Measurements from ENCODE around the gene RPS6KA4. TPM values are rescaled to one million over a fixed set of nuclear protein-coding genes. Genes with fewer than 3 reads are reported as not detected.

Gene RPS6KA4
- polyA plus RNA-seq, 5 donors, result 10.0 to 22.1 (median 13.0) TPM

- DNase-seq, result no peak
Measured at GRCh38 chr11:64419257-64419790, 60.4 kb downstream of the RPS6KA4 start.

- DNase-seq, result no peak
Measured at GRCh38 chr11:64419818-64420485, 61.0 kb downstream of the RPS6KA4 start.

Other genes with a start within 250 kb of the RPS6KA4 start
- gene MACROD1, start 193.0 kb upstream of the RPS6KA4 start, polyA plus RNA-seq (ENCODE audit: insufficient read depth in 1 of 5, insufficient read length in 5 of 5, low replicate concordance in 1 of 5), result 10 to 100 TPM; 16.4 to 26.7 (median 24.3) TPM
- 100 to 1,000 TPM; 168 to 203 (median 187) TPM for gene STIP1, start 173.0 kb upstream of the RPS6KA4 start, polyA plus RNA-seq (ENCODE audit: insufficient read depth in 1 of 5, insufficient read length in 5 of 5, low replicate concordance in 1 of 5)
- 10 to 100 TPM in 2 of 5 donors, 1 to 10 TPM in 3; 6.4 to 13.2 (median 9.6) TPM for gene FERMT3, start 152.4 kb upstream of the RPS6KA4 start, polyA plus RNA-seq (ENCODE audit: insufficient read depth in 1 of 5, insufficient read length in 5 of 5, low replicate concordance in 1 of 5)
- gene TRPT1, start 133.0 kb upstream of the RPS6KA4 start, polyA plus RNA-seq (ENCODE audit: insufficient read depth in 1 of 5, insufficient read length in 5 of 5, low replicate concordance in 1 of 5), result 10 to 100 TPM; 23.7 to 39.2 (median 32.1) TPM
- 10 to 100 TPM; 16.5 to 29.4 (median 17.8) TPM for gene NUDT22, start 132.9 kb upstream of the RPS6KA4 start, polyA plus RNA-seq (ENCODE audit: insufficient read depth in 1 of 5, insufficient read length in 5 of 5, low replicate concordance in 1 of 5)
- gene DNAJC4, start 128.6 kb upstream of the RPS6KA4 start, polyA plus RNA-seq (ENCODE audit: insufficient read depth in 1 of 5, insufficient read length in 5 of 5, low replicate concordance in 1 of 5), result 10 to 100 TPM; 57.9 to 88.9 (median 71.2) TPM
- gene VEGFB, start 124.6 kb upstream of the RPS6KA4 start, polyA plus RNA-seq (ENCODE audit: insufficient read depth in 1 of 5, insufficient read length in 5 of 5, low replicate concordance in 1 of 5), result 100 to 1,000 TPM in 1 of 5 donors, 10 to 100 TPM in 4; 64.5 to 112 (median 76.6) TPM
- 10 to 100 TPM; 53.0 to 90.8 (median 67.2) TPM for gene FKBP2, start 118.1 kb upstream of the RPS6KA4 start, polyA plus RNA-seq (ENCODE audit: insufficient read depth in 1 of 5, insufficient read length in 5 of 5, low replicate concordance in 1 of 5)
- gene PPP1R14B, start 112.2 kb upstream of the RPS6KA4 start, polyA plus RNA-seq (ENCODE audit: insufficient read depth in 1 of 5, insufficient read length in 5 of 5, low replicate concordance in 1 of 5), result 100 to 1,000 TPM in 1 of 5 donors, 10 to 100 TPM in 4; 63.2 to 139 (median 70.0) TPM
- gene PLCB3, start 107.6 kb upstream of the RPS6KA4 start, polyA plus RNA-seq (ENCODE audit: insufficient read depth in 1 of 5, insufficient read length in 5 of 5, low replicate concordance in 1 of 5), result 10 to 100 TPM; 15.7 to 25.9 (median 18.7) TPM
- 10 to 100 TPM; 38.7 to 87.5 (median 51.3) TPM for gene BAD, start 74.5 kb upstream of the RPS6KA4 start, polyA plus RNA-seq (ENCODE audit: insufficient read depth in 1 of 5, insufficient read length in 5 of 5, low replicate concordance in 1 of 5)
- gene GPR137, start 73.3 kb upstream of the RPS6KA4 start, polyA plus RNA-seq (ENCODE audit: insufficient read depth in 1 of 5, insufficient read length in 5 of 5, low replicate concordance in 1 of 5), result 10 to 100 TPM; 19.2 to 43.8 (median 30.9) TPM
- under 1 TPM in 2 of 5 donors, not detected in 3; 0.09 to 0.10 TPM for gene KCNK4, start 67.9 kb upstream of the RPS6KA4 start, polyA plus RNA-seq (ENCODE audit: insufficient read depth in 1 of 5, insufficient read length in 5 of 5, low replicate concordance in 1 of 5)
- gene CATSPERZ, start 58.8 kb upstream of the RPS6KA4 start, polyA plus RNA-seq (ENCODE audit: insufficient read depth in 1 of 5, insufficient read length in 5 of 5, low replicate concordance in 1 of 5), result under 1 TPM in 3 of 5 donors, not detected in 2; 0.15 to 0.33 (median 0.28) TPM
- 10 to 100 TPM in 3 of 5 donors, 1 to 10 TPM in 2; 6.9 to 21.0 (median 12.4) TPM for gene ESRRA, start 53.6 kb upstream of the RPS6KA4 start, polyA plus RNA-seq (ENCODE audit: insufficient read depth in 1 of 5, insufficient read length in 5 of 5, low replicate concordance in 1 of 5)
- gene TRMT112, start 41.6 kb upstream of the RPS6KA4 start, polyA plus RNA-seq (ENCODE audit: insufficient read depth in 1 of 5, insufficient read length in 5 of 5, low replicate concordance in 1 of 5), result 100 to 1,000 TPM; 201 to 308 (median 233) TPM
- 100 to 1,000 TPM; 141 to 272 (median 177) TPM for gene PRDX5, start 41.0 kb upstream of the RPS6KA4 start, polyA plus RNA-seq (ENCODE audit: insufficient read depth in 1 of 5, insufficient read length in 5 of 5, low replicate concordance in 1 of 5)
- 1 to 10 TPM; 3.9 to 7.4 (median 5.2) TPM for gene CCDC88B, start 19.0 kb upstream of the RPS6KA4 start, polyA plus RNA-seq (ENCODE audit: insufficient read depth in 1 of 5, insufficient read length in 5 of 5, low replicate concordance in 1 of 5)
- under 1 TPM in 3 of 5 donors, not detected in 2; 0.09 TPM for gene SLC22A11, start 196.8 kb downstream of the RPS6KA4 start, polyA plus RNA-seq (ENCODE audit: insufficient read depth in 1 of 5, insufficient read length in 5 of 5, low replicate concordance in 1 of 5)
- gene SLC22A12, start 232.1 kb downstream of the RPS6KA4 start, polyA plus RNA-seq (ENCODE audit: insufficient read depth in 1 of 5, insufficient read length in 5 of 5, low replicate concordance in 1 of 5), result not detected